MCF 10A (cell line): ENCODE results near the gene CAST. TPM values are rescaled to one million over a fixed set of nuclear protein-coding genes. Genes with fewer than 3 reads are reported as not detected.

Experiments used
- BruUV-seq: library from RNA; stranded (reverse); fragments of 400-500 nt; replicated peaks from 2 replicates; lab custom pipeline; 2021; lab: Mats Ljungman, UMichigan
- CTCF ChIA-PET: fragments of 300-600 bp; sonication (Branson Sonifier 250); formaldehyde crosslinking; extraction: SDS; loops from one replicate; lab custom pipeline; 2021; ENCODE audit warnings: antibody characterized with exemption, inconsistent platforms; lab: Yijun Ruan, JAX
- POLR2A ChIA-PET: fragments of 300-600, 350-650 bp; sonication (Branson Sonifier 250); formaldehyde crosslinking; extraction: SDS; loops from one replicate; lab custom pipeline; 2020; ENCODE audit warnings: antibody characterized with exemption, inconsistent platforms; lab: Yijun Ruan, JAX
- DNase-seq: peaks from one replicate; pipeline ENCODE4 v3.0.0-alpha.2; 2018; ENCODE audit not compliant: unreplicated experiment
- H3K27ac Mint-ChIP-seq: one replicate; pipeline ENCODE4 v1.8.0; 2022; ENCODE audit warnings: mild to moderate bottlenecking, low read depth, mixed read lengths; ENCODE audit not compliant: unreplicated experiment
- H3K27me3 Mint-ChIP-seq: one replicate; pipeline ENCODE4 v1.8.0; 2022; ENCODE audit warnings: mixed read lengths; ENCODE audit not compliant: insufficient read depth, unreplicated experiment
- H3K36me3 Mint-ChIP-seq: one replicate; pipeline ENCODE4 v1.8.0; 2022; ENCODE audit warnings: mild to moderate bottlenecking, moderate library complexity, mixed read lengths; ENCODE audit not compliant: insufficient read depth, unreplicated experiment
- H3K4me1 Mint-ChIP-seq: one replicate; pipeline ENCODE4 v1.8.0; 2022; ENCODE audit warnings: mixed read lengths; ENCODE audit not compliant: insufficient read depth, unreplicated experiment
- H3K4me3 Mint-ChIP-seq: one replicate; pipeline ENCODE4 v1.8.0; 2022; ENCODE audit warnings: mild to moderate bottlenecking, moderate library complexity, mixed read lengths; ENCODE audit not compliant: unreplicated experiment
- H3K9me3 Mint-ChIP-seq: one replicate; pipeline ENCODE4 v1.8.0; 2022; ENCODE audit warnings: mixed read lengths; ENCODE audit not compliant: unreplicated experiment
- CTCF ChIP-seq: fragments of 200-600 bp; IDR thresholded peaks from one replicate; pipeline ENCODE4 v1.8.0; 2022; ENCODE audit warnings: antibody characterized with exemption, mild to moderate bottlenecking; ENCODE audit not compliant: unreplicated experiment
- intact Hi-C: fragments of 100-400 bp; cut with micrococcal nuclease; formaldehyde crosslinking; loops from 2 replicates; pipeline ENCODE4 v1.14.1; 2022
- total RNA-seq: library from RNA; stranded (reverse); gene quantifications from 2 replicates; pipeline ENCODE4 v1.2.3, GENCODE V29; 2022

CAST gene
- total RNA-seq, 1 experiment from 2014 or later, result 351 TPM

- ChIA-PET CTCF (interaction anchor here (1.0 kb wide), 1 partner anchor 297 kb away, joined by 3 read pairs; no protein-coding TSS in a partner anchor), POLR2A (no interaction called here)
- no peak for TF ChIP-seq CTCF
- no peak for DNase-seq
- no TSS peak for BruUV-seq
- no peaks in the 10 kb centered on the region for H3K27me3 Mint-ChIP-seq
- no peak overlapping the region for H3K4me3 Mint-ChIP-seq
- H3K4me1 Mint-ChIP-seq, result no peaks in the 10 kb centered on the region
- intact Hi-C loops, result no loop called here
- no peak overlapping the region for H3K27ac Mint-ChIP-seq
- H3K36me3 Mint-ChIP-seq, result no peaks in the 10 kb centered on the region
- no peaks in the 10 kb centered on the region for H3K9me3 Mint-ChIP-seq
Measured at GRCh38 chr5:96641368-96642280, 20.6 kb upstream of the CAST start.

- CTCF ChIA-PET, result interaction anchor here (1.0 kb wide), 1 partner anchor 297 kb away, joined by 3 read pairs; no protein-coding TSS in a partner anchor
- no peak for TF ChIP-seq CTCF
- Mint-ChIP-seq H3K9me3 (no peaks in the 10 kb centered on the region), H3K4me1 (no peaks in the 10 kb centered on the region), H3K27me3 (no peaks in the 10 kb centered on the region), H3K36me3 (no peaks in the 10 kb centered on the region), H3K4me3 (no peak overlapping the region), H3K27ac (no peak overlapping the region)
- no peak for DNase-seq
- intact Hi-C loops, result no loop called here
- BruUV-seq, result no TSS peak
- POLR2A ChIA-PET, result no interaction called here
Measured at GRCh38 chr5:96642281-96642640, 19.9 kb upstream of the CAST start.

- TF ChIP-seq CTCF, result no peak
- POLR2A ChIA-PET, result interaction anchor here (0.7 kb wide), 1 partner anchor 12 kb away, joined by 3 read pairs; no protein-coding TSS in a partner anchor
- H3K4me1 Mint-ChIP-seq, result peaks cover 16% of the 10 kb centered on the region
- H3K27me3 Mint-ChIP-seq, result no peaks in the 10 kb centered on the region
- no peaks in the 10 kb centered on the region for H3K36me3 Mint-ChIP-seq
- no peaks in the 10 kb centered on the region for H3K9me3 Mint-ChIP-seq
- BruUV-seq, result no TSS peak
- intact Hi-C loops, result no loop called here
- no peak for DNase-seq
- CTCF ChIA-PET, result no interaction called here
- H3K27ac Mint-ChIP-seq, result no peak overlapping the region
- no peak overlapping the region for H3K4me3 Mint-ChIP-seq
Measured at GRCh38 chr5:96645091-96645490, 17.1 kb upstream of the CAST start.

- DNase-seq, result no peak
- BruUV-seq, result no TSS peak
- POLR2A ChIA-PET, result interaction anchor here (0.8 to 5.0 kb wide), 4 partner anchors 14 to 33 kb away, joined by 3 to 47 read pairs (median 14); partner anchors contain the start of gene CAST
- Mint-ChIP-seq H3K4me3 (no peak overlapping the region), H3K36me3 (no peaks in the 10 kb centered on the region), H3K27ac (no peak overlapping the region), H3K27me3 (no peaks in the 10 kb centered on the region), H3K4me1 (peaks cover 16% of the 10 kb centered on the region), H3K9me3 (no peaks in the 10 kb centered on the region)
- intact Hi-C loops, result no loop called here
- CTCF ChIA-PET, result interaction anchor here (1.0 to 1.5 kb wide), 3 partner anchors 18 to 44 kb away, joined by 3 to 5 read pairs (median 3); no protein-coding TSS in a partner anchor
- TF ChIP-seq CTCF, result no peak
Measured at GRCh38 chr5:96648023-96648422, 14.2 kb upstream of the CAST start.
